Measurements from ENCODE around the gene F7. TPM values are rescaled to one million over a fixed set of nuclear protein-coding genes. Genes with fewer than 3 reads are reported as not detected.
"Not testable (repeated sequence)": the region's sequence is repeated elsewhere in the genome, so short reads cannot be mapped to it uniquely, and the experiment has no call there.

F7 gene
- total and polyA plus RNA-seq, 2 donors (not counting 1 experiment from before 2014, with no cell fraction given): not detected

DNA sequence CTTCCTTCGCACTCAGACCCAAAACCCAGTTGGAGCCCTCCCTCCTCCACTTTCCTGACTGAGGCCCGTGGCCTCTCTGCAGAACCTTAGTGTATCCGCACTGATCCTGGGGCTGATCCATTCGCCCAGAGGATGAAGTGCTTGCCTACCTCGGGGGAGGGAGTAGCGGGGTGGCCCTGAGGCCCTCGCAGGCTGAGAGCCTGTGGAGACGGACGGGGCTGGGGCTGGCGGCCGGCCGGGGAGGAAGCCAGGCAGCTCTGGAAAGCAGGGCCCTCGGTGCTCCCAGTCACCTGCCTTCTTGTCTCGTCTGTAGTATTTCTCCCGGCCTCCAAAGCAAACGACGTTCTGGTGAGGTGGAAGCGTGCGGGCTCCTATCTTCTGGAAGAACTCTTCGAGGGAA, 54.1 kb downstream of the F7 start:
- H3K4me2 ChIP-seq (ENCODE audit: extremely low read depth, insufficient read depth, low read length): no peak overlapping the region
- H3K27me3 ChIP-seq (ENCODE audit: control insufficient read depth, insufficient read depth, low read length): no peaks in the 10 kb centered on the region
- no peaks in the 10 kb centered on the region for H3K9me3 ChIP-seq (ENCODE audit: control insufficient read depth, insufficient read depth, low read depth, low read length)
- no peak overlapping the region for H3K27ac ChIP-seq (ENCODE audit: insufficient read depth, low read length)
- no peaks in the 10 kb centered on the region for H4K20me1 ChIP-seq (ENCODE audit: control insufficient read depth, extremely low read depth, insufficient read depth, low read length)
- no peak overlapping the region for H3K9ac ChIP-seq (ENCODE audit: insufficient read depth, low read length)
- H3K36me3 ChIP-seq (ENCODE audit: control insufficient read depth, insufficient read depth, low read length): no peaks in the 10 kb centered on the region
- peaks cover 2% of the 10 kb centered on the region for H3K4me1 ChIP-seq (ENCODE audit: control insufficient read depth, extremely low read depth, insufficient read depth, low read length)
- no peak overlapping the region for H2AFZ ChIP-seq (ENCODE audit: low read length)
- no peaks in the 10 kb centered on the region for H3K79me2 ChIP-seq (ENCODE audit: control insufficient read depth, insufficient read depth, low read length)
- no peak overlapping the region for H3K4me3 ChIP-seq (replicated peaks in 1 of 4; ENCODE audit: control extremely low read depth in 1 of 4, insufficient read depth in 1 of 4, low read depth in 3 of 4, low read length in 4 of 4)
- DNase-seq (ENCODE audit: low read depth in 2 of 2): no peak
- TF ChIP-seq EZH2 (IDR thresholded peaks at IDR 0.05; ENCODE audit: low read length, missing control alignments): no peak
- TF ChIP-seq, protein P1, sequence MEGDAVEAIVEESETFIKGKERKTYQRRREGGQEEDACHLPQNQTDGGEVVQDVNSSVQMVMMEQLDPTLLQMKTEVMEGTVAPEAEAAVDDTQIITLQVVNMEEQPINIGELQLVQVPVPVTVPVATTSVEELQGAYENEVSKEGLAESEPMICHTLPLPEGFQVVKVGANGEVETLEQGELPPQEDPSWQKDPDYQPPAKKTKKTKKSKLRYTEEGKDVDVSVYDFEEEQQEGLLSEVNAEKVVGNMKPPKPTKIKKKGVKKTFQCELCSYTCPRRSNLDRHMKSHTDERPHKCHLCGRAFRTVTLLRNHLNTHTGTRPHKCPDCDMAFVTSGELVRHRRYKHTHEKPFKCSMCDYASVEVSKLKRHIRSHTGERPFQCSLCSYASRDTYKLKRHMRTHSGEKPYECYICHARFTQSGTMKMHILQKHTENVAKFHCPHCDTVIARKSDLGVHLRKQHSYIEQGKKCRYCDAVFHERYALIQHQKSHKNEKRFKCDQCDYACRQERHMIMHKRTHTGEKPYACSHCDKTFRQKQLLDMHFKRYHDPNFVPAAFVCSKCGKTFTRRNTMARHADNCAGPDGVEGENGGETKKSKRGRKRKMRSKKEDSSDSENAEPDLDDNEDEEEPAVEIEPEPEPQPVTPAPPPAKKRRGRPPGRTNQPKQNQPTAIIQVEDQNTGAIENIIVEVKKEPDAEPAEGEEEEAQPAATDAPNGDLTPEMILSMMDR (conservative IDR thresholded peaks at IDR 0.05 in 1 of 2, IDR thresholded peaks at IDR 0.05 in 1 of 2; ENCODE audit: low read depth in 1 of 2, low read length in 2 of 2): no peak

DNA sequence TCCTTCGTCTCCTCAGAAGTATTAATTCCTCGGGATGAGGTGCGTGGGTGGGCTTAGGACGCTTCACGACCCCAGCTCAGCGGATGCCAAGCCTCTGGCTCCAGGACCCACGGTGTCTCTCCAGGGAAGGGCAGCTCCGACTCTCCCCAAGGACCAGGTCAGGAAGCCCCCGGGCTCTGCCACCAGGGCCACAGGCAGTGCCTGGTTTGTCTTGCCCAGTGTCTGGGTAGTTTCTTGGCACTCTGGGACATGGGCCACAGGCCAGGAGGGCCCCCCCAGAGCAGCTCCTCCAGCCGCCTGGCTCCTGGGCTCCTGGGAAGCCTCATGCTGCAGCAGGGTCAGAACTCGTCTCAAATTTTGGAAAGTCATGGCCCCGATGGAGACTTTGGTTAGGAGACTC, 55.4 kb downstream of the F7 start:
- no peak overlapping the region for H3K4me2 ChIP-seq (ENCODE audit: extremely low read depth, insufficient read depth, low read length)
- H2AFZ ChIP-seq (ENCODE audit: low read length): no peak overlapping the region
- no peak overlapping the region for H3K27ac ChIP-seq (ENCODE audit: insufficient read depth, low read length)
- TF ChIP-seq, protein P1 (conservative IDR thresholded peaks at IDR 0.05 in 1 of 2, IDR thresholded peaks at IDR 0.05 in 1 of 2; ENCODE audit: low read depth in 1 of 2, low read length in 2 of 2): no peak
- no peak for TF ChIP-seq EZH2 (IDR thresholded peaks at IDR 0.05; ENCODE audit: low read length, missing control alignments)
- no peak overlapping the region for H3K4me3 ChIP-seq (replicated peaks in 1 of 4; ENCODE audit: control extremely low read depth in 1 of 4, insufficient read depth in 1 of 4, low read depth in 3 of 4, low read length in 4 of 4)
- H3K4me1 ChIP-seq (ENCODE audit: control insufficient read depth, extremely low read depth, insufficient read depth, low read length): peaks cover 2% of the 10 kb centered on the region
- no peak overlapping the region for H3K9ac ChIP-seq (ENCODE audit: insufficient read depth, low read length)
- H3K27me3 ChIP-seq (ENCODE audit: control insufficient read depth, insufficient read depth, low read length): no peaks in the 10 kb centered on the region
- H3K79me2 ChIP-seq (ENCODE audit: control insufficient read depth, insufficient read depth, low read length): no peaks in the 10 kb centered on the region
- no peak for DNase-seq (ENCODE audit: low read depth in 2 of 2)
- no peaks in the 10 kb centered on the region for H3K9me3 ChIP-seq (ENCODE audit: control insufficient read depth, insufficient read depth, low read depth, low read length)
- no peaks in the 10 kb centered on the region for H4K20me1 ChIP-seq (ENCODE audit: control insufficient read depth, extremely low read depth, insufficient read depth, low read length)
- no peaks in the 10 kb centered on the region for H3K36me3 ChIP-seq (ENCODE audit: control insufficient read depth, insufficient read depth, low read length)

DNA sequence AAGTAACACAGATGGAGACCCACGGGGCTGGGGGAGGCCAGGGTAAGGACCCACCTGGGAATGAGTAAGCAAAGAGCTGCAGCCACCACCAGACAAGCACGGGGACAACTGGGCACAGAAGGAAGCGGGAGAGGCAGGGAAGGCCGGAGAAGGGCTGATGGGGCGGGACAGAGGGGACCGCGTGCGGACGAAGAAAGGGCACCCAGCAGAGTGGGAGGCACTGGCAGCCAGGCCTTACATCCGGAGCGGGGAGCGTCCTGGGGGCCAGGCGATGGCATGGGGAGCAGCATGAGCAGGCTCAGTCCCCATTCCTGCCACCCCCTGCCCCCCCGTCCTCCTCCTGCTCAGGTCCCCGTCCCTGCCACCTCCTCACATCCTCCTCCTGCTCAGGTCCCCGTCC, 55.8 kb downstream of the F7 start:
- H4K20me1 ChIP-seq (ENCODE audit: control insufficient read depth, extremely low read depth, insufficient read depth, low read length): no peaks in the 10 kb centered on the region
- peaks cover 2% of the 10 kb centered on the region for H3K4me1 ChIP-seq (ENCODE audit: control insufficient read depth, extremely low read depth, insufficient read depth, low read length)
- H3K27ac ChIP-seq (ENCODE audit: insufficient read depth, low read length): no peak overlapping the region
- no peak overlapping the region for H3K4me2 ChIP-seq (ENCODE audit: extremely low read depth, insufficient read depth, low read length)
- TF ChIP-seq, protein P1 (conservative IDR thresholded peaks at IDR 0.05 in 1 of 2, IDR thresholded peaks at IDR 0.05 in 1 of 2; ENCODE audit: low read depth in 1 of 2, low read length in 2 of 2): no peak
- TF ChIP-seq EZH2 (IDR thresholded peaks at IDR 0.05; ENCODE audit: low read length, missing control alignments): no peak
- no peak overlapping the region for H3K9ac ChIP-seq (ENCODE audit: insufficient read depth, low read length)
- no peak overlapping the region for H3K4me3 ChIP-seq (replicated peaks in 1 of 4; ENCODE audit: control extremely low read depth in 1 of 4, insufficient read depth in 1 of 4, low read depth in 3 of 4, low read length in 4 of 4)
- DNase-seq (ENCODE audit: low read depth in 2 of 2): no peak
- no peaks in the 10 kb centered on the region for H3K27me3 ChIP-seq (ENCODE audit: control insufficient read depth, insufficient read depth, low read length)
- no peaks in the 10 kb centered on the region for H3K36me3 ChIP-seq (ENCODE audit: control insufficient read depth, insufficient read depth, low read length)
- H2AFZ ChIP-seq (ENCODE audit: low read length): no peak overlapping the region
- no peaks in the 10 kb centered on the region for H3K79me2 ChIP-seq (ENCODE audit: control insufficient read depth, insufficient read depth, low read length)
- H3K9me3 ChIP-seq (ENCODE audit: control insufficient read depth, insufficient read depth, low read depth, low read length): no peaks in the 10 kb centered on the region

DNA sequence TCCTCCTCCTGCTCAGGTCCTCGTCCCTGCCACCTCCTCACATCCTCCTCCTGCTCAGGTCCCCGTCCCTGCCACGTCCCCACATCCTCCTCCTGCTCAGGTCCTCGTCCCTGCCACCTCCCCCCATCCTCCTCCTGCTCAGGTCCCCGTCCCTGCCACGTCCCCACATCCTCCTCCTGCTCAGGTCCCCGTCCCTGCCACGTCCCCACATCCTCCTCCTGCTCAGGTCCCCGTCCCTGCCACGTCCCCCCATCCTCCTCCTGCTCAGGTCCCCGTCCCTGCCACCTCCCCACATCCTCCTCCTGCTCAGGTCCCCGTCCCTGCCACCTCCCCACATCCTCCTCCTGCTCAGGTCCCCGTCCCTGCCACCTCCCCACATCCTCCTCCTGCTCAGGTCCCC, 56.4 kb downstream of the F7 start:
- H3K4me1 ChIP-seq (ENCODE audit: control insufficient read depth, extremely low read depth, insufficient read depth, low read length); H4K20me1 ChIP-seq (ENCODE audit: control insufficient read depth, extremely low read depth, insufficient read depth, low read length); H2AFZ ChIP-seq (ENCODE audit: low read length); H3K27me3 ChIP-seq (ENCODE audit: control insufficient read depth, insufficient read depth, low read length); H3K79me2 ChIP-seq (ENCODE audit: control insufficient read depth, insufficient read depth, low read length); DNase-seq (ENCODE audit: low read depth in 2 of 2); H3K9ac ChIP-seq (ENCODE audit: insufficient read depth, low read length); H3K36me3 ChIP-seq (ENCODE audit: control insufficient read depth, insufficient read depth, low read length); H3K27ac ChIP-seq (ENCODE audit: insufficient read depth, low read length); H3K4me2 ChIP-seq (ENCODE audit: extremely low read depth, insufficient read depth, low read length); H3K9me3 ChIP-seq (ENCODE audit: control insufficient read depth, insufficient read depth, low read depth, low read length); H3K4me3 ChIP-seq (replicated peaks in 1 of 4; ENCODE audit: control extremely low read depth in 1 of 4, insufficient read depth in 1 of 4, low read depth in 3 of 4, low read length in 4 of 4): not testable (repeated sequence)

All from fibroblast of lung (primary cell).